Measurements from ENCODE around the gene LCK.

GRCh38 chr1:32299327-32299726, 48.3 kb downstream of the LCK start:
- TF ChIP-seq, protein P1, sequence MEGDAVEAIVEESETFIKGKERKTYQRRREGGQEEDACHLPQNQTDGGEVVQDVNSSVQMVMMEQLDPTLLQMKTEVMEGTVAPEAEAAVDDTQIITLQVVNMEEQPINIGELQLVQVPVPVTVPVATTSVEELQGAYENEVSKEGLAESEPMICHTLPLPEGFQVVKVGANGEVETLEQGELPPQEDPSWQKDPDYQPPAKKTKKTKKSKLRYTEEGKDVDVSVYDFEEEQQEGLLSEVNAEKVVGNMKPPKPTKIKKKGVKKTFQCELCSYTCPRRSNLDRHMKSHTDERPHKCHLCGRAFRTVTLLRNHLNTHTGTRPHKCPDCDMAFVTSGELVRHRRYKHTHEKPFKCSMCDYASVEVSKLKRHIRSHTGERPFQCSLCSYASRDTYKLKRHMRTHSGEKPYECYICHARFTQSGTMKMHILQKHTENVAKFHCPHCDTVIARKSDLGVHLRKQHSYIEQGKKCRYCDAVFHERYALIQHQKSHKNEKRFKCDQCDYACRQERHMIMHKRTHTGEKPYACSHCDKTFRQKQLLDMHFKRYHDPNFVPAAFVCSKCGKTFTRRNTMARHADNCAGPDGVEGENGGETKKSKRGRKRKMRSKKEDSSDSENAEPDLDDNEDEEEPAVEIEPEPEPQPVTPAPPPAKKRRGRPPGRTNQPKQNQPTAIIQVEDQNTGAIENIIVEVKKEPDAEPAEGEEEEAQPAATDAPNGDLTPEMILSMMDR (IDR thresholded peaks at IDR 0.05; ENCODE audit: low read length), result no peak
- no peak for TF ChIP-seq EZH2 (optimal IDR thresholded peaks at IDR 0.05; ENCODE audit: low read depth, low read length)

All from MM.1S (cell line).